HEK293 (cell line): ENCODE measurements around the gene ATG101.

Experiments
- CTCF ChIA-PET: fragments of 350-600 bp; formaldehyde crosslinking; extraction: SDS; loops from one replicate; lab custom pipeline; 2021; ENCODE audit warnings: antibody characterized with exemption; lab: Yijun Ruan, JAX
- POLR2A ChIA-PET: fragments of 300-600 bp; formaldehyde crosslinking; extraction: SDS; loops from one replicate; lab custom pipeline; 2020; ENCODE audit warnings: antibody characterized with exemption, inconsistent platforms; lab: Yijun Ruan, JAX
- H3K27ac ChIP-seq: fragments of 200-500 bp; sonication (Bioruptor generic); 2 replicates; pipeline ENCODE4 v1.5.1; 2014; ENCODE audit warnings: low read depth, low read length, control low read depth, inconsistent platforms; ENCODE audit errors: extremely low read depth
- H3K36me3 ChIP-seq, 2 experiments: fragments of 200-500 bp in 1 of 2; sonication (Bioruptor generic) in 1 of 2; 1 replicate in 1 of 2; 2 replicates in 1 of 2; pipeline ENCODE4 v1.5.1; 2014 to 2017; ENCODE audit warnings: inconsistent platforms in 2 of 2, low read length in 2 of 2; ENCODE audit not compliant: control insufficient read depth in 2 of 2, insufficient read depth in 1 of 2
- H3K4me1 ChIP-seq: fragments of 200-500 bp; sonication (Bioruptor generic); 2 replicates; pipeline ENCODE4 v1.5.1; 2014; ENCODE audit warnings: mild to moderate bottlenecking, low read length, inconsistent platforms; ENCODE audit not compliant: control insufficient read depth, insufficient read depth
- H3K4me3 ChIP-seq: 2 replicates; pipeline ENCODE4 v1.5.1; 2011; ENCODE audit warnings: low read depth, mild to moderate bottlenecking, control low read depth, low read length, moderate library complexity
- H3K9me3 ChIP-seq: fragments of 200-500 bp; sonication (Bioruptor generic); 2 replicates; pipeline ENCODE4 v1.5.1; 2014; ENCODE audit warnings: low read depth, low read length, inconsistent platforms; ENCODE audit not compliant: control insufficient read depth, insufficient read depth
- FEZF1 ChIP-seq: fragments of 450-650 bp; formaldehyde crosslinking; IDR thresholded peaks from 2 replicates; pipeline ENCODE4 v1.5.1; 2016; ENCODE audit warnings: missing biosample characterization, missing genetic modification characterization
- GLIS1 ChIP-seq: fragments of 450-650 bp; formaldehyde crosslinking; IDR thresholded peaks from 2 replicates; pipeline ENCODE4 v1.5.1; 2016; ENCODE audit warnings: missing biosample characterization, missing genetic modification characterization
- KLF7 ChIP-seq: fragments of 450-650 bp; formaldehyde crosslinking; IDR thresholded peaks from 2 replicates; pipeline ENCODE4 v1.5.1; 2016; ENCODE audit warnings: missing biosample characterization, missing genetic modification characterization, borderline replicate concordance
- KLF8 ChIP-seq: fragments of 450-650 bp; formaldehyde crosslinking; IDR thresholded peaks from 2 replicates; pipeline ENCODE4 v1.5.1; 2016; ENCODE audit warnings: missing biosample characterization, missing genetic modification characterization
- MEIS1 ChIP-seq: sonication (generic); formaldehyde crosslinking; IDR thresholded peaks from 2 replicates; pipeline ENCODE4 v1.8.1; 2022; ENCODE audit warnings: missing genetic modification reagents, mild to moderate bottlenecking, borderline replicate concordance
- OSR2 ChIP-seq: fragments of 450-650 bp; formaldehyde crosslinking; IDR thresholded peaks from 2 replicates; pipeline ENCODE4 v1.5.1; 2016; ENCODE audit warnings: missing biosample characterization, missing genetic modification characterization
- WT1 ChIP-seq: fragments of 450-650 bp; formaldehyde crosslinking; IDR thresholded peaks from 2 replicates; pipeline ENCODE4 v1.5.1; 2016; ENCODE audit warnings: missing biosample characterization, missing genetic modification characterization
- ZBTB1 ChIP-seq: fragments of 450-650 bp; formaldehyde crosslinking; IDR thresholded peaks from 2 replicates; pipeline ENCODE4 v1.5.1; 2016; ENCODE audit warnings: missing biosample characterization, missing genetic modification characterization
- ZFHX2 ChIP-seq: fragments of 450-650 bp; formaldehyde crosslinking; conservative IDR thresholded peaks from 2 replicates; pipeline ENCODE4 v1.5.1; 2016; ENCODE audit warnings: missing biosample characterization, missing genetic modification characterization
- ZFP41 ChIP-seq: fragments of 450-650 bp; formaldehyde crosslinking; IDR thresholded peaks from 2 replicates; pipeline ENCODE4 v1.5.1; 2016; ENCODE audit warnings: missing biosample characterization, missing genetic modification characterization, borderline replicate concordance
- ZIC2 ChIP-seq: fragments of 450-650 bp; formaldehyde crosslinking; IDR thresholded peaks from 2 replicates; pipeline ENCODE4 v1.5.1; 2016; ENCODE audit warnings: missing biosample characterization, missing genetic modification characterization
- ZNF354C ChIP-seq: fragments of 450-650 bp; formaldehyde crosslinking; IDR thresholded peaks from 2 replicates; pipeline ENCODE4 v1.5.1; 2016; ENCODE audit warnings: missing biosample characterization, missing genetic modification characterization, low read depth, borderline replicate concordance
- ZNF423 ChIP-seq: fragments of 450-650 bp; formaldehyde crosslinking; IDR thresholded peaks from 2 replicates; pipeline ENCODE4 v1.5.1; 2016; ENCODE audit warnings: missing biosample characterization, missing genetic modification characterization
- ZNF433 ChIP-seq: fragments of 450-650 bp; formaldehyde crosslinking; IDR thresholded peaks from 2 replicates; pipeline ENCODE4 v1.5.1; 2016; ENCODE audit warnings: missing biosample characterization, missing genetic modification characterization, low read depth
- ZNF600 ChIP-seq: fragments of 450-650 bp; formaldehyde crosslinking; IDR thresholded peaks from 2 replicates; pipeline ENCODE4 v1.5.1; 2016; ENCODE audit warnings: missing biosample characterization, missing genetic modification characterization
- ZNF629 ChIP-seq: fragments of 450-650 bp; formaldehyde crosslinking; IDR thresholded peaks from 2 replicates; pipeline ENCODE4 v1.5.1; 2017; ENCODE audit warnings: missing biosample characterization, missing genetic modification characterization
- ZNF707 ChIP-seq: fragments of 450-650 bp; formaldehyde crosslinking; IDR thresholded peaks from 2 replicates; pipeline ENCODE4 v1.5.1; 2016; ENCODE audit warnings: missing biosample characterization, missing genetic modification characterization
- ZNF776 ChIP-seq: fragments of 450-650 bp; formaldehyde crosslinking; IDR thresholded peaks from 2 replicates; pipeline ENCODE4 v1.5.0; 2017; ENCODE audit warnings: missing biosample characterization, missing genetic modification characterization, borderline replicate concordance
- ZNF791 ChIP-seq: fragments of 450-650 bp; formaldehyde crosslinking; IDR thresholded peaks from 2 replicates; pipeline ENCODE4 v1.5.1; 2016; ENCODE audit warnings: missing biosample characterization, missing genetic modification characterization
- TF ChIP-seq, protein P1 (sequence below): fragments of 450-650 bp; formaldehyde crosslinking; IDR thresholded peaks from 2 replicates; pipeline ENCODE4 v1.5.1; 2016; ENCODE audit warnings: missing biosample characterization, missing genetic modification characterization
- TF ChIP-seq, protein P2 (sequence below): fragments of 450-650 bp; formaldehyde crosslinking; IDR thresholded peaks from 2 replicates; pipeline ENCODE4 v1.5.1; 2016; ENCODE audit warnings: missing biosample characterization, missing genetic modification characterization
- TF ChIP-seq, protein P3 (sequence below): fragments of 450-650 bp; formaldehyde crosslinking; IDR thresholded peaks from 2 replicates; pipeline ENCODE4 v1.5.1; 2016; ENCODE audit warnings: missing biosample characterization, missing genetic modification characterization
- TF ChIP-seq, protein P4 (sequence below): fragments of 450-650 bp; formaldehyde crosslinking; IDR thresholded peaks from 2 replicates; pipeline ENCODE4 v1.5.1; 2016; ENCODE audit warnings: missing biosample characterization, missing genetic modification characterization
- TF ChIP-seq, protein P5 (sequence below): IDR thresholded peaks from 2 replicates; pipeline ENCODE4 v1.6.1; 2011; ENCODE audit warnings: mild to moderate bottlenecking, low read depth, low read length, borderline replicate concordance
- TF ChIP-seq, protein P6 (sequence below): fragments of 450-650 bp; IDR thresholded peaks from 2 replicates; pipeline ENCODE4 v1.5.1; 2018; ENCODE audit warnings: missing biosample characterization, mild to moderate bottlenecking, missing genetic modification characterization
- TF ChIP-seq, protein P7 (sequence below): fragments of 450-650 bp; formaldehyde crosslinking; IDR thresholded peaks from 2 replicates; pipeline ENCODE4 v1.5.1; 2016; ENCODE audit warnings: missing biosample characterization, missing genetic modification characterization

Gene ATG101

DNA sequence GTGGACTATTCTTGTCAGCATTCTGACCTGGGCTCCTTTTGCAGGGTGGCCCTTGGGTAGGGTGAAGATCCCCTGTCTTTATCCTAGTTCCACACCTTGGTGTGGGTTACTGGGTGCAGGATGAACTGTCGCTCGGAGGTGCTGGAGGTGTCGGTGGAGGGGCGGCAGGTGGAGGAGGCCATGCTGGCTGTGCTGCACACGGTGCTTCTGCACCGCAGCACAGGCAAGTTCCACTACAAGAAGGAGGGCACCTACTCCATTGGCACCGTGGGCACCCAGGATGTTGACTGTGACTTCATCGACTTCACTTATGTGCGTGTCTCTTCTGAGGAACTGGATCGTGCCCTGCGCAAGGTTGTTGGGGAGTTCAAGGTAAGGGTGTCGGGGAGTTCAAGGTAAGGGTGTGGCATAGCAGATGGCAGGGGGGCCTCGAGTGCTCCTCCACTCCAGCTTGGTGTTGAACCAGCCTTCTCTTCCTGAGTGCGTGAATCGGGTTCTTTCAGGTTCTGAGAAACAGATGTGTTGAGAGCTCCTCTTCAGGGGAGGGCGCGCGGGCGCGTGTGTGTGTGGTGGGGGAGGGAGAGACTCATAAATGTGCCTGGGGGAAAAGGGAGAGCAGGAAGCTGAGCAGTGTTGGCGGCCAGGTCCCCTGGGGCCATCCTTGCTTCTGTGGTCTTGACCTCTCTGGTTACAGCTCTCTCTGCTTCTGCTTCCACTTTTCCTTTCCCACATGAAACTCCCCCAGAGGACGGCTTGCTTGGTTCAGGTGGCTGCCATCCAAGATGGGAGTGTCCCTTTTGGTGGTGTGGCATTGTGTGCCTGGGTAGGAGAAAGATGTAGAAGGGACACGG lies 4.0 kb downstream of the ATG101 start:
- Histone ChIP-seq H3K27ac (no peak overlapping the region), H3K36me3 (peaks cover 11 to 64% of the 10 kb centered on the region in 2 experiments; a peak in 2 of 3 replicates), H3K4me1 (0 out of 2 replicates have a peak, but pooled peaks cover 7% of the 10 kb centered on the region), H3K4me3 (no peak overlapping the region), H3K9me3 (no peaks in the 10 kb centered on the region)
- ChIA-PET CTCF (interaction anchor here (0.6 to 34.8 kb wide), 5 partner anchors 9 to 265 kb away, joined by 3 to 794 read pairs (median 6); no protein-coding TSS in a partner anchor), POLR2A (interaction anchor here (0.6 kb wide), 1 partner anchor 36 kb away, joined by 3 read pairs; no protein-coding TSS in a partner anchor)
- TF ChIP-seq GLIS1 (peak; percentile 43; the same call in 1 of the 2 replicates), ZBTB1 (tag by site-specific recombination) (no peak), ZNF600 (peak; percentile 59; the same call in 1 of the 2 replicates), ZFHX2 (tag by site-specific recombination) (peak; percentile 58), ZNF791 (tag by site-specific recombination) (no peak), ZIC2 (tag by site-specific recombination) (peak; percentile 52), ZFP41 (tag by site-specific recombination) (no peak), ZNF629 (tag by site-specific recombination) (no peak), KLF7 (tag by site-specific recombination) (no peak), KLF8 (tag by site-specific recombination) (no peak), MEIS1 (CRISPR knock-in tag) (no peak), WT1 (peak; percentile 61; the same call in 1 of the 2 replicates), ZNF433 (no peak), ZNF354C (tag by site-specific recombination) (no peak), ZNF776 (tag by site-specific recombination) (no peak), ZNF423 (peak; percentile 73), OSR2 (tag by site-specific recombination) (peak; percentile 86), FEZF1 (tag by site-specific recombination) (peak; percentile 61), ZNF707 (tag by site-specific recombination) (no peak)
- TF ChIP-seq, protein P1, sequence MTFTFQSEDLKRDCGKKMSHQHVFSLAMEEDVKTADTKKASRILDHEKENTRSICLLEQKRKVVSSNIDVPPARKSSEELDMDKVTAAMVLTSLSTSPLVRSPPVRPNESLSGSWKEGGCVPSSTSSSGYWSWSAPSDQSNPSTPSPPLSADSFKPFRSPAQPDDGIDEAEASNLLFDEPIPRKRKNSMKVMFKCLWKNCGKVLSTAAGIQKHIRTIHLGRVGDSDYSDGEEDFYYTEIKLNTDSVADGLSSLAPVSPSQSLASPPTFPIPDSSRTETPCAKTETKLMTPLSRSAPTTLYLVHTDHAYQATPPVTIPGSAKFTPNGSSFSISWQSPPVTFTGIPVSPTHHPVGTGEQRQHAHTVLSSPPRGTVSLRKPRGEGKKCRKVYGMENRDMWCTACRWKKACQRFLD, result no peak
- TF ChIP-seq, protein P2, sequence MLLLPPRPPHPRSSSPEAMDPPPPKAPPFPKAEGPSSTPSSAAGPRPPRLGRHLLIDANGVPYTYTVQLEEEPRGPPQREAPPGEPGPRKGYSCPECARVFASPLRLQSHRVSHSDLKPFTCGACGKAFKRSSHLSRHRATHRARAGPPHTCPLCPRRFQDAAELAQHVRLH, result no peak
- TF ChIP-seq, protein P3, sequence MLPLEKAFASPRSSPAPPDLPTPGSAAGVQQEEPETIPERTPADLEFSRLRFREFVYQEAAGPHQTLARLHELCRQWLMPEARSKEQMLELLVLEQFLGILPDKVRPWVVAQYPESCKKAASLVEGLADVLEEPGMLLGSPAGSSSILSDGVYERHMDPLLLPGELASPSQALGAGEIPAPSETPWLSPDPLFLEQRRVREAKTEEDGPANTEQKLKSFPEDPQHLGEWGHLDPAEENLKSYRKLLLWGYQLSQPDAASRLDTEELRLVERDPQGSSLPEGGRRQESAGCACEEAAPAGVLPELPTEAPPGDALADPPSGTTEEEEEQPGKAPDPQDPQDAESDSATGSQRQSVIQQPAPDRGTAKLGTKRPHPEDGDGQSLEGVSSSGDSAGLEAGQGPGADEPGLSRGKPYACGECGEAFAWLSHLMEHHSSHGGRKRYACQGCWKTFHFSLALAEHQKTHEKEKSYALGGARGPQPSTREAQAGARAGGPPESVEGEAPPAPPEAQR, result no peak
- TF ChIP-seq, protein P4, sequence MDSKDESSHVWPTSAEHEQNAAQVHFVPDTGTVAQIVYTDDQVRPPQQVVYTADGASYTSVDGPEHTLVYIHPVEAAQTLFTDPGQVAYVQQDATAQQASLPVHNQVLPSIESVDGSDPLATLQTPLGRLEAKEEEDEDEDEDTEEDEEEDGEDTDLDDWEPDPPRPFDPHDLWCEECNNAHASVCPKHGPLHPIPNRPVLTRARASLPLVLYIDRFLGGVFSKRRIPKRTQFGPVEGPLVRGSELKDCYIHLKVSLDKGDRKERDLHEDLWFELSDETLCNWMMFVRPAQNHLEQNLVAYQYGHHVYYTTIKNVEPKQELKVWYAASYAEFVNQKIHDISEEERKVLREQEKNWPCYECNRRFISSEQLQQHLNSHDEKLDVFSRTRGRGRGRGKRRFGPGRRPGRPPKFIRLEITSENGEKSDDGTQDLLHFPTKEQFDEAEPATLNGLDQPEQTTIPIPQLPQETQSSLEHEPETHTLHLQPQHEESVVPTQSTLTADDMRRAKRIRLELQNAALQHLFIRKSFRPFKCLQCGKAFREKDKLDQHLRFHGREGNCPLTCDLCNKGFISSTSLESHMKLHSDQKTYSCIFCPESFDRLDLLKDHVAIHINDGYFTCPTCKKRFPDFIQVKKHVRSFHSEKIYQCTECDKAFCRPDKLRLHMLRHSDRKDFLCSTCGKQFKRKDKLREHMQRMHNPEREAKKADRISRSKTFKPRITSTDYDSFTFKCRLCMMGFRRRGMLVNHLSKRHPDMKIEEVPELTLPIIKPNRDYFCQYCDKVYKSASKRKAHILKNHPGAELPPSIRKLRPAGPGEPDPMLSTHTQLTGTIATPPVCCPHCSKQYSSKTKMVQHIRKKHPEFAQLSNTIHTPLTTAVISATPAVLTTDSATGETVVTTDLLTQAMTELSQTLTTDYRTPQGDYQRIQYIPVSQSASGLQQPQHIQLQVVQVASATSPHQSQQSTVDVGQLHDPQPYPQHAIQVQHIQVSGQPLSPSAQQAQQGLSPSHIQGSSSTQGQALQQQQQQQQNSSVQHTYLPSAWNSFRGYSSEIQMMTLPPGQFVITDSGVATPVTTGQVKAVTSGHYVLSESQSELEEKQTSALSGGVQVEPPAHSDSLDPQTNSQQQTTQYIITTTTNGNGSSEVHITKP (tag by site-specific recombination), result peak; percentile 71
- TF ChIP-seq, protein P5, sequence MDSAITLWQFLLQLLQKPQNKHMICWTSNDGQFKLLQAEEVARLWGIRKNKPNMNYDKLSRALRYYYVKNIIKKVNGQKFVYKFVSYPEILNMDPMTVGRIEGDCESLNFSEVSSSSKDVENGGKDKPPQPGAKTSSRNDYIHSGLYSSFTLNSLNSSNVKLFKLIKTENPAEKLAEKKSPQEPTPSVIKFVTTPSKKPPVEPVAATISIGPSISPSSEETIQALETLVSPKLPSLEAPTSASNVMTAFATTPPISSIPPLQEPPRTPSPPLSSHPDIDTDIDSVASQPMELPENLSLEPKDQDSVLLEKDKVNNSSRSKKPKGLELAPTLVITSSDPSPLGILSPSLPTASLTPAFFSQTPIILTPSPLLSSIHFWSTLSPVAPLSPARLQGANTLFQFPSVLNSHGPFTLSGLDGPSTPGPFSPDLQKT, result no peak
- TF ChIP-seq, protein P6, sequence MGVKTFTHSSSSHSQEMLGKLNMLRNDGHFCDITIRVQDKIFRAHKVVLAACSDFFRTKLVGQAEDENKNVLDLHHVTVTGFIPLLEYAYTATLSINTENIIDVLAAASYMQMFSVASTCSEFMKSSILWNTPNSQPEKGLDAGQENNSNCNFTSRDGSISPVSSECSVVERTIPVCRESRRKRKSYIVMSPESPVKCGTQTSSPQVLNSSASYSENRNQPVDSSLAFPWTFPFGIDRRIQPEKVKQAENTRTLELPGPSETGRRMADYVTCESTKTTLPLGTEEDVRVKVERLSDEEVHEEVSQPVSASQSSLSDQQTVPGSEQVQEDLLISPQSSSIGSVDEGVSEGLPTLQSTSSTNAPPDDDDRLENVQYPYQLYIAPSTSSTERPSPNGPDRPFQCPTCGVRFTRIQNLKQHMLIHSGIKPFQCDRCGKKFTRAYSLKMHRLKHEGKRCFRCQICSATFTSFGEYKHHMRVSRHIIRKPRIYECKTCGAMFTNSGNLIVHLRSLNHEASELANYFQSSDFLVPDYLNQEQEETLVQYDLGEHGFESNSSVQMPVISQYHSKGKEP, result no peak
- TF ChIP-seq, protein P7, sequence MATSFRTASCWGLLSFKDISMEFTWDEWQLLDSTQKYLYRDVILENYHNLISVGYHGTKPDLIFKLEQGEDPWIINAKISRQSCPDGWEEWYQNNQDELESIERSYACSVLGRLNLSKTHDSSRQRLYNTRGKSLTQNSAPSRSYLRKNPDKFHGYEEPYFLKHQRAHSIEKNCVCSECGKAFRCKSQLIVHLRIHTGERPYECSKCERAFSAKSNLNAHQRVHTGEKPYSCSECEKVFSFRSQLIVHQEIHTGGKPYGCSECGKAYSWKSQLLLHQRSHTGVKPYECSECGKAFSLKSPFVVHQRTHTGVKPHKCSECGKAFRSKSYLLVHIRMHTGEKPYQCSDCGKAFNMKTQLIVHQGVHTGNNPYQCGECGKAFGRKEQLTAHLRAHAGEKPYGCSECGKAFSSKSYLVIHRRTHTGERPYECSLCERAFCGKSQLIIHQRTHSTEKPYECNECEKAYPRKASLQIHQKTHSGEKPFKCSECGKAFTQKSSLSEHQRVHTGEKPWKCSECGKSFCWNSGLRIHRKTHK (tag by site-specific recombination), result no peak
